D721Med (cell line): ENCODE results near the gene CD74.

Experiments
- DNase-seq: peaks from one replicate; pipeline ENCODE4 v3.0.0; 2011; ENCODE audit warnings: low spot score; ENCODE audit not compliant: insufficient read length
- FAIRE-seq: peaks from 2 replicates; lab custom pipeline; 2011; peaks lifted over from hg19 to GRCh38; lab: Jason Lieb, UNC
- CTCF ChIP-seq: IDR thresholded peaks from 2 replicates; pipeline ENCODE4 v1.5.1; 2012; ENCODE audit warnings: mild to moderate bottlenecking, control low read depth; ENCODE audit not compliant: insufficient read depth; ENCODE audit errors: missing control alignments

The CD74 gene

GRCh38 chr5:150389531-150390266 lies 23.0 kb downstream of the CD74 start:
- no peak for FAIRE-seq
- TF ChIP-seq CTCF = no peak
- DNase-seq = no peak

- FAIRE-seq = no peak
- no peak for DNase-seq
- TF ChIP-seq CTCF = no peak
Observed at GRCh38 chr5:150386024-150386855, 26.5 kb downstream of the CD74 start.

GRCh38 chr5:150384701-150385100 lies 28.0 kb downstream of the CD74 start:
- DNase-seq = no peak
- TF ChIP-seq CTCF = no peak
- FAIRE-seq = no peak

- no peak for TF ChIP-seq CTCF
- DNase-seq (no peak), FAIRE-seq (no peak)
Observed at GRCh38 chr5:150377964-150378694, 34.6 kb downstream of the CD74 start.

GRCh38 chr5:150376799-150377771 lies 35.6 kb downstream of the CD74 start:
- FAIRE-seq = no peak
- no peak for TF ChIP-seq CTCF
- no peak for DNase-seq

GRCh38 chr5:150374651-150375050 lies 38.1 kb downstream of the CD74 start:
- FAIRE-seq (no peak), DNase-seq (no peak)
- TF ChIP-seq CTCF = no peak
